ENCODE measurements around the gene SYTL3.

Gene SYTL3

GRCh38 chr6:158754738-158755137 lies 104.9 kb downstream of the SYTL3 start:
- DNase-seq (ENCODE audit: low spot score) = no peak
- in situ Hi-C loops (cut with MboI; ENCODE audit: low sequenced_read_pairs, unreplicated experiment) = no loop called here
- TF ChIP-seq CTCF (IDR thresholded peaks at IDR 0.05; ENCODE audit: borderline replicate concordance, control extremely low read depth, extremely low read depth, insufficient read depth, missing control alignments) = no peak

GRCh38 chr6:158755636-158756035 lies 105.8 kb downstream of the SYTL3 start:
- in situ Hi-C loops (cut with MboI; ENCODE audit: low sequenced_read_pairs, unreplicated experiment) = no loop called here
- TF ChIP-seq CTCF (IDR thresholded peaks at IDR 0.05; ENCODE audit: borderline replicate concordance, control extremely low read depth, extremely low read depth, insufficient read depth, missing control alignments) = no peak
- DNase-seq (ENCODE audit: low spot score) = no peak

- TF ChIP-seq CTCF (IDR thresholded peaks at IDR 0.05; ENCODE audit: borderline replicate concordance, control extremely low read depth, extremely low read depth, insufficient read depth, missing control alignments) = no peak
- in situ Hi-C loops (cut with MboI; ENCODE audit: low sequenced_read_pairs, unreplicated experiment) = no loop called here
- DNase-seq (ENCODE audit: low spot score) = no peak
Measured at GRCh38 chr6:158756126-158756525, 106.3 kb downstream of the SYTL3 start.

- in situ Hi-C loops (cut with MboI; ENCODE audit: low sequenced_read_pairs, unreplicated experiment) = no loop called here
- no peak for DNase-seq (ENCODE audit: low spot score)
- no peak for TF ChIP-seq CTCF (IDR thresholded peaks at IDR 0.05; ENCODE audit: borderline replicate concordance, control extremely low read depth, extremely low read depth, insufficient read depth, missing control alignments)
Measured at GRCh38 chr6:158756977-158757752, 107.3 kb downstream of the SYTL3 start.

GRCh38 chr6:158757753-158758090 lies 107.9 kb downstream of the SYTL3 start:
- TF ChIP-seq CTCF (IDR thresholded peaks at IDR 0.05; ENCODE audit: borderline replicate concordance, control extremely low read depth, extremely low read depth, insufficient read depth, missing control alignments) = no peak
- in situ Hi-C loops (cut with MboI; ENCODE audit: low sequenced_read_pairs, unreplicated experiment) = no loop called here
- no peak for DNase-seq (ENCODE audit: low spot score)

GRCh38 chr6:158758451-158758860 lies 108.6 kb downstream of the SYTL3 start:
- DNase-seq (ENCODE audit: low spot score) = no peak
- in situ Hi-C loops (cut with MboI; ENCODE audit: low sequenced_read_pairs, unreplicated experiment) = no loop called here
- no peak for TF ChIP-seq CTCF (IDR thresholded peaks at IDR 0.05; ENCODE audit: borderline replicate concordance, control extremely low read depth, extremely low read depth, insufficient read depth, missing control alignments)

All from GM13976 (cell line).